K562 (cell line): ENCODE data around the gene SHBG. TPM values are rescaled to one million over a fixed set of nuclear protein-coding genes. Genes with fewer than 3 reads are reported as not detected.

Source experiments
- BRD9 ChIP-seq: fragments of 450-650 bp; IDR thresholded peaks from 2 replicates; pipeline ENCODE4 v1.6.1; 2018; ENCODE audit warnings: low read depth; ENCODE audit not compliant: partially characterized antibody
- CBFB ChIP-seq: sonication (generic); formaldehyde crosslinking; IDR thresholded peaks from 2 replicates; pipeline ENCODE4 v1.4.0; 2020; ENCODE audit warnings: mild to moderate bottlenecking, missing genetic modification reagents
- CEBPG ChIP-seq, 3 experiments: fragments of 200-800 bp in 1 of 3; sonication (Bioruptor generic) in 1 of 3; sonication (generic) in 1 of 3; formaldehyde crosslinking in 1 of 3; IDR thresholded peaks in 2 of 3; conservative IDR thresholded peaks in 1 of 3; 2 replicates each; pipeline versions ENCODE4 v1.6.1 to v1.8.0; 2016 to 2022; ENCODE audit warnings: missing compliant biosample characterization in 2 of 3, missing genetic modification characterization in 2 of 3, mild to moderate bottlenecking in 1 of 3, missing genetic modification reagents in 1 of 3
- CHD2 ChIP-seq: IDR thresholded peaks from 2 replicates; pipeline ENCODE4 v1.6.1; 2011; ENCODE audit warnings: low read depth, low read length
- CREB1 ChIP-seq, 2 experiments: sonication (generic) in 1 of 2; formaldehyde crosslinking in 1 of 2; IDR thresholded peaks; 2 replicates each; pipeline versions ENCODE4 v1.6.1 to v1.8.0; 2012 to 2022; ENCODE audit warnings: inconsistent platforms in 1 of 2, mild to moderate bottlenecking in 1 of 2, missing genetic modification reagents in 1 of 2, moderate library complexity in 1 of 2
- FIP1L1 ChIP-seq: fragments of 200-400 bp; formaldehyde crosslinking; IDR thresholded peaks from 2 replicates; pipeline ENCODE4 v1.6.1; 2018; ENCODE audit warnings: mild to moderate bottlenecking, low read depth, low read length; ENCODE audit not compliant: poor library complexity, severe bottlenecking
- GABPB2 ChIP-seq: fragments of 250-450 bp; sonication (Bioruptor Pico); conservative IDR thresholded peaks from 2 replicates; pipeline ENCODE4 v1.5.1; 2021; ENCODE audit warnings: mild to moderate bottlenecking
- HDAC3 ChIP-seq: fragments of 450-650 bp; IDR thresholded peaks from 2 replicates; pipeline ENCODE4 v1.6.1; 2018; ENCODE audit warnings: borderline replicate concordance, mild to moderate bottlenecking, moderate library complexity; ENCODE audit not compliant: partially characterized antibody
- HMBOX1 ChIP-seq: sonication (generic); IDR thresholded peaks from 2 replicates; pipeline ENCODE4 v1.6.1; 2016
- HNRNPK ChIP-seq: fragments of 200-400 bp; formaldehyde crosslinking; IDR thresholded peaks from one replicate; pipeline ENCODE4 v1.6.1; 2018; ENCODE audit warnings: mild to moderate bottlenecking, low read depth, low read length; ENCODE audit not compliant: poor library complexity, severe bottlenecking
- HNRNPUL1 ChIP-seq: fragments of 200-400 bp; formaldehyde crosslinking; IDR thresholded peaks from 2 replicates; pipeline ENCODE4 v1.6.1; 2017; ENCODE audit warnings: low read length
- MBD2 ChIP-seq: sonication (generic); IDR thresholded peaks from 2 replicates; pipeline ENCODE4 v1.6.1; 2016; ENCODE audit warnings: low read depth, borderline replicate concordance
- PKNOX1 ChIP-seq: fragments of 450-650 bp; IDR thresholded peaks from 2 replicates; pipeline ENCODE4 v1.6.1; 2016
- POLR2AphosphoS5 ChIP-seq: IDR thresholded peaks from 2 replicates; pipeline ENCODE4 v1.6.1; 2011; ENCODE audit warnings: mild to moderate bottlenecking, low read depth, low read length, moderate library complexity; ENCODE audit not compliant: control insufficient read depth, insufficient read depth
- RNF2 ChIP-seq: sonication (generic); IDR thresholded peaks from 2 replicates; pipeline ENCODE4 v1.6.1; 2016
- SP1 ChIP-seq: sonication (generic); formaldehyde crosslinking; IDR thresholded peaks from 2 replicates; pipeline ENCODE4 v1.8.1; 2022; ENCODE audit warnings: mild to moderate bottlenecking, missing genetic modification reagents
- SRF ChIP-seq, 2 experiments: fragments of 250-450, 450-650 bp in 1 of 2; sonication (Bioruptor Pico) in 1 of 2; sonication (generic) in 1 of 2; formaldehyde crosslinking; IDR thresholded peaks; 2 replicates each; pipeline versions ENCODE4 v1.5.0 to v1.5.1; 2020 to 2022; ENCODE audit warnings: mild to moderate bottlenecking in 1 of 2, missing genetic modification reagents in 1 of 2
- TAF15 ChIP-seq: fragments of 200-400 bp; formaldehyde crosslinking; IDR thresholded peaks from 2 replicates; pipeline ENCODE4 v1.6.1; 2017; ENCODE audit warnings: mild to moderate bottlenecking, low read depth, low read length, moderate library complexity
- TEAD1 ChIP-seq, 2 experiments: fragments of 450-650 bp in 1 of 2; sonication (generic) in 1 of 2; formaldehyde crosslinking; IDR thresholded peaks; 2 replicates each; pipeline versions ENCODE4 v1.4.0 to v1.8.0; 2020 to 2022; ENCODE audit warnings: mild to moderate bottlenecking in 2 of 2, missing genetic modification reagents in 1 of 2
- XRCC4 ChIP-seq: IDR thresholded peaks from one replicate; pipeline ENCODE4 v1.6.1; 2011; ENCODE audit not compliant: insufficient read depth, insufficient read length; ENCODE audit errors: extremely low read depth
- ZFP1 ChIP-seq: fragments of 450-650 bp; formaldehyde crosslinking; IDR thresholded peaks from 2 replicates; pipeline ENCODE4 v1.4.0; 2020; ENCODE audit warnings: mild to moderate bottlenecking, mixed read lengths
- ZNF197 ChIP-seq: fragments of 200-800 bp; sonication (Bioruptor generic); IDR thresholded peaks from 2 replicates; pipeline ENCODE4 v1.6.1; 2016; ENCODE audit warnings: low read depth, missing genetic modification characterization, missing compliant biosample characterization
- ZNF395 ChIP-seq: fragments of 200-800 bp; sonication (Bioruptor generic); IDR thresholded peaks from 2 replicates; pipeline ENCODE4 v1.6.1; 2017; ENCODE audit warnings: missing genetic modification characterization, missing compliant biosample characterization
- ZNF79 ChIP-seq: fragments of 250-450 bp; sonication (Bioruptor Pico); IDR thresholded peaks from 2 replicates; pipeline ENCODE4 v1.4.0; 2020; ENCODE audit warnings: low read depth, mild to moderate bottlenecking, moderate library complexity
- polyA plus RNA-seq, 8 experiments: library from polyadenylated mRNA; depleted of rRNA in 4 of 8; stranded (reverse) in 5 of 8; unstranded in 3 of 8; fragments of >200 nt; fragmentation: Nextera tagmentation in 2 of 8; fragmentation: Illumina TruSeq in 1 of 8; extraction: Ambion mirVana in 2 of 8; extraction: Trizol in 1 of 8; gene quantifications; 2 replicates each; pipeline versions ENCODE4 v1.2.1 to v1.2.3, GENCODE V29; 2011 to 2014; ENCODE audit warnings: inconsistent platforms in 1 of 8, missing spikeins in 1 of 8
- total RNA-seq, 7 experiments: library from RNA; depleted of rRNA in 6 of 7; stranded (reverse); fragments of >200 nt in 6 of 7; fragmentation: Illumina TruSeq in 2 of 7; extraction: Trizol in 2 of 7; gene quantifications; 2 replicates each; pipeline versions ENCODE4 v1.2.1 to v1.2.3, GENCODE V29; 2011 to 2021; ENCODE audit warnings: low replicate concordance in 1 of 7

Gene SHBG
- total and polyA plus RNA-seq, 9 of the 15 experiments (the other 6 are each of a cell fraction or from before 2014, with no cell fraction given) = not detected

GRCh38 chr17:7583253-7584109 is 46.5 kb upstream of the SHBG start, which contains the start of gene MPDU1 (continued):
- TF ChIP-seq PKNOX1 (peak; percentile 48), ZFP1 (no peak), SP1 (CRISPR knock-in tag) (peak; percentile 84), ZNF79 (CRISPR knock-in tag) (no peak), POLR2AphosphoS5 (peak; percentile 32; the same call in 1 of the 2 replicates), ZNF395 (CRISPR knock-in tag) (peak; percentile 95), BRD9 (no peak), CREB1 (IDR thresholded peaks at IDR 0.05) (no peak), CREB1 (CRISPR knock-in tag; IDR thresholded peaks at IDR 0.05) (peak; percentile 47), MBD2 (no peak), FIP1L1 (no peak), HMBOX1 (no peak), TAF15 (no peak), HNRNPUL1 (no peak), SRF (CRISPR knock-in tag; IDR thresholded peaks at IDR 0.05) (no peak), HNRNPK (no peak), XRCC4 (no peak), CHD2 (no peak), CEBPG (CRISPR knock-in tag; IDR thresholded peaks at IDR 0.05) (peak; percentile 20; the same call in 1 of the 2 replicates), CEBPG (tag; conservative IDR thresholded peaks at IDR 0.05 in 1 of 2, IDR thresholded peaks at IDR 0.05 in 1 of 2) (no peak), CBFB (CRISPR knock-in tag) (no peak), RNF2 (peak; percentile 57; the same call in 1 of the 2 replicates), ZNF197 (CRISPR knock-in tag) (peak; percentile 77), GABPB2 (CRISPR knock-in tag) (no peak), HDAC3 (no peak), TEAD1 (CRISPR knock-in tag; IDR thresholded peaks at IDR 0.05) (0 out of 4 replicates have a peak, but pooled peaks of 1 of the 2 experiments have one; percentile 19)
